NCI-H146 (cell line): Measurements from ENCODE around the gene YPEL2.
"Not testable (repeated sequence)": the region's sequence is repeated elsewhere in the genome, so short reads cannot be mapped to it uniquely, and the experiment has no call there.

Experiments
- DNase-seq: peaks from one replicate; lab custom pipeline; 2025; lab: John Stamatoyannopoulos, UW

YPEL2 gene

GRCh38 chr17:59377410-59377809, 46.0 kb downstream of the YPEL2 start:
- DNase-seq = no peak

- no peak for DNase-seq
These were observed 47.2 kb downstream of the YPEL2 start for GRCh38 chr17:59378675-59379074.

DNA sequence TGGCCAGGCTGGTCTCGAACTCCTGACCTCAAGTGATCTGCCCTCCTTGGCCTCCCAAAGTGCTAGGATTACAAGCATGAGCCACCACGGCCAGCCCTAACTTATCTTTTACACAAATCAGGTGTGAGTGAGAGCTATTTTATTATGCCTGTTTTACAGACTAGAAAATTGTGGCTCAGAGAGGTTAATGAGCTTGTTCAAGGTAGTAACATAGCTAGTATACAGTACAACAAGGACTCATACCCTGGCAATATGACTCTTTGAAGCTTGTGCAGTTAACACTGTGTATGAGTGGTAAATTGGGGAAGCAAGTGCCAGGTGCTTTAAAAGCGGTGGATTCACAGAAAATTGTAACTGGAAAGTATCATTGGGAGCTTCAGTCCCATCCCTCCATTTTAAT, 49.0 kb downstream of the YPEL2 start:
- no peak for DNase-seq

DNA sequence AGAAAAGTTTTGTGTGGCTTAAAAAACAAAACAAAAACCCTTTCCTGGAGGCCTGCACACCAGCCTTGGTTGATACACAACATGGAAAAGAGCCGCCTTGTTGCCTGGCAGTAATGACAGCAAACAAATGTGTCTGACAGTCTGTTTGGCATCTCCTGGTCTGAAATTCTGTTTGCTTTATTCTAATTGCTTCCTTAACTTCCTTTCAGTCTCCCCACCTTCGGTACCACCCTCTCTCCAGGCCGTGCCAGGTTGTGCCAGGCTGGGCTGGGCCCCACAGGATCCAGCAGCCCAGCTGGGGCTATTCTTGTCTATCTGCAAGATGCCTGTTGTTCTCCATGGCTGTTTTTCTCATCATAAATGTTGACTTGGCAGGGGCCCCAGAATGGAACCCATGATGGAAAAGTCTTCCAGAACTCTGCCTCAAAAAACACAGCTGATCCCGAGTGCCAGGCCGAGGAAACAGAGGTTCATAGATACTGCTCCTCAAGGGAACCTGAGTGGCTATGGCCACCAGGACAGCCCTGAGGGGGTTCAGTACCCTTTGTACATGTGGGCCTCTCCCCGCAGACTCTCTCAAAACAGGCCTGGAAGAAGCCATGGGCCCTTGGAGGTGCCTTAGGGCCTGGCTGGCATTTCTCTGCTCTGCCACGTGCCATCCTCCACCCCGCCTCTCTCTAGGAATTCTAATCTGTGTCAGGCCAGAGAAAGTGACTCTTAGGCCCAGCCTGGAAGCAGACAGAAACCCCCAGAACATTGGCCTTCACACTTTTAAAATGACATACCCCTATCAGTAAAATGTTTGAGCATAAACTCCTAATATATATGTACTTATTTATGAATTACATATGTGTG, 50.5 kb downstream of the YPEL2 start:
- DNase-seq = no peak

GRCh38 chr17:59383893-59384292, 52.4 kb downstream of the YPEL2 start:
- no peak for DNase-seq

GRCh38 chr17:59387351-59388068, 56.1 kb downstream of the YPEL2 start:
- no peak for DNase-seq

GRCh38 chr17:59388069-59388556, 56.7 kb downstream of the YPEL2 start:
- DNase-seq = no peak

DNA sequence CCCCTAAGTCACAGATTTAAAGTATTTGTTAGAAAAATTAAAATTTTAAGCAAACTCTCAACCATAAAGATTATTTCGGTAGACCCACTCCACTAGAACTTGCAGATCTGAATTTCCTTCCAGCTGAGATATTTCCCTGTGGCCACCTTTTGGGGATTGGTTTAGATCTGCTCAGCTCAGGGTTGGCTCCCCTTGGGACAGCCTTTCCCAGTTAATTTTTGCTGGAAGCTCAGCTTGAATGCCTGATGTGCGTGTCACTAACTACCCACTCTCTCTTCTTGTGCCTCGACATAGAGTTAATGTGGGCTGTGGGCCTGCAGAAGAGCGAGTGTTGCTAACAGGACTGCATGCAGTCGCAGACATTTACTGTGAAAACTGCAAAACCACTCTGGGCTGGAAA, 57.6 kb downstream of the YPEL2 start:
- no peak for DNase-seq

DNA sequence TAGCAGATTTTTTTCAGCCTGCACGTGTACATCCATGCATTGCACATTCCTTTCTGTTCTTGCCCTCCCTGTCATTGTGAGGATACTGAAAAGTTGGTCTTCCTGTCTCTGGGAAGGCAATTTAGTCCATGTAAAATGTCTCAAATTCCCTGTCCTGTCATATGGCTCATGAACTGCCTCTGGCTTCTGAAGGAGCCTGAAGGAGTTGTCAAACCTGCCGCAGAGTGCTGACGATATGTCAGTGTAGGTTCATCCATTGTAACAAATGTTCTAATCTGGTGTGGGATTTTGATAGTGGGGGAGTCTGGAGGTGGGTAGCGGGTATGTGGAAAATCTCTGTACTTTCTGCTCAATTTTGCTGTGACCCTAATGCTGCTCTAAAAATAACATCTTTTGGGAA, 59.6 kb downstream of the YPEL2 start:
- DNase-seq = no peak

DNA sequence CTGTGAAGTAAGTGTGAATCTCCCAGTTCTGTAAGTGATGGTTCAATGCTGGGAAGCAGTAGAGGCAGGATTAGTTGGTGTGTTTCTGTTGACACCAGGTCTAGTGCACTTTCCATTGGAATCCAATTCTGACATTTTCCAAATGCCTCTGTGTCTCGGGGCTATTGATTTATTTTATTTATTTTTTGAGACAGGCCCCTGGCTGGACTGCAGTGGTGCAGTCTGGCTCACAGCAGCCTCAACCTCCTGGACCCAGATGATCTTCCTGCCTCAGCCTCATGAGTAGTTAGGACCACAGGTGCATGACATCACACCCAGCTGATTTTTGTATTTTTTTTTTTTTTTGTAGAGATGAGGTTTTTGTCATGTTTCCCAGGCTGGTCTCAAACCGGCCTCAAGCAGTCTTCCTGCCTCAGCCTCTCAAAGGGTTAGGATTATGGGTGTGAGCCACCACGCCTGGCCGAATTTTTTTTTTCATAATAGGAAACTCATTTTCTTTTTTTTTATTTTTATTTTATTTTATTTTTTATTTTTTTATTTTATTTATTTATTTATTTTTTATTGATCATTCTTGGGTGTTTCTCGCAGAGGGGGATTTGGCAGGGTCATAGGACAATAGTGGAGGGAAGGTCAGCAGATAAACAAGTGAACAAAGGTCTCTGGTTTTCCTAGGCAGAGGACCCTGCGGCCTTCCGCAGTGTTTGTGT, 61.7 kb downstream of the YPEL2 start:
- no peak for DNase-seq

- not testable (repeated sequence) for DNase-seq
These were observed 62.4 kb downstream of the YPEL2 start for GRCh38 chr17:59393742-59394410.

DNA sequence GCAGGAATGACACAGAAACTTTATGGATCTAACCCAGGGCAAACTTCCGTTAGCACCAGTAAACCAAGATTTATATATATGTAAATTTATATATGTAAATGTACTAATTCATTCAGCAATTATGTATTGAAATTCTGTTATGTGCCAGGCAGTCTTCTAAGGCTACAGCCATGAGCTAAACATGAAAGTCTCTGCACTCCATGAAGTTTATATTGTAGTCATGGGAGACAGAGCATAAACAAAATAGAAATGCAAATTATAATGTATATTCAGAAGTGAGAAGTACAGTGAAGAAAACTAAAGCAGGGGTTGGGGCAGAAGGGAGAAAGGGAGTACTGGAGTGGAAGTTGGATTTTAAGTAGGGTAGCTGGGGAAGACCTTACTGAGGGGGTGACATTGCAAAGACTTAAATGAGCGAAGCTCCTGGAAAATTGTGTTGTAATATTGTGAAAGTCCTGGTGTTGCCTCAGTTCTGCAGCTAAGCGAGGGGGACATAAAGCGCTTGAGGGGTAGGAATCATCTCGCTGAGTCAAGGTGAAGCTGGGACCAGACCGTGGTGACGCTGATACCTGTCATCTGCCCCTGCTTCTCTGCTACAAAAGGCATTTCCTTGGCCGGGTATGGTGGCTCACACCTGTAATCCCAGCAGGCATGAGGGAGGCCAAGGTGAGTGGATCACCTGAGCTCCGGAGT, 64.8 kb downstream of the YPEL2 start:
- no peak for DNase-seq

- no peak for DNase-seq
These were observed 66.0 kb downstream of the YPEL2 start for GRCh38 chr17:59397316-59398073.

DNA sequence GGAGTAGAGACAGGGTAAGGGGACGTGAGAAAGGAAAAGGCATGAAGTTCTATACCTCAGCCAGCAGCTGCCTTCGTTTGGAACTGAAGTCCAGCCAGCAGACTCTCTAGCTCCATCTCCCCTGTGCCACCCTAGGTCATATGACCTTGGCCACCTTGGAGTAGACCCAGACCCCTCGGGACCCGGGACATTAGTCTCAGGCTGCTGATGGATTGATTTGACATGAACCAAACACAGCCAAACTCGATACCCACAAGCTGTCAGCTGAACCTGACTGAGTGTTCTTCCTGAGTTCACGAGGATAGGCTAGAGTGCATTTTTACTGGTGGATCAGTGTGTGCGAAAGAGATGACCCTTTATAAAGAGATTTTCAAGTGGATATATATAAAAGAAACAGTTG, 68.5 kb downstream of the YPEL2 start:
- no peak for DNase-seq

- DNase-seq = no peak
These were observed 69.4 kb downstream of the YPEL2 start for GRCh38 chr17:59400858-59401257.

DNA sequence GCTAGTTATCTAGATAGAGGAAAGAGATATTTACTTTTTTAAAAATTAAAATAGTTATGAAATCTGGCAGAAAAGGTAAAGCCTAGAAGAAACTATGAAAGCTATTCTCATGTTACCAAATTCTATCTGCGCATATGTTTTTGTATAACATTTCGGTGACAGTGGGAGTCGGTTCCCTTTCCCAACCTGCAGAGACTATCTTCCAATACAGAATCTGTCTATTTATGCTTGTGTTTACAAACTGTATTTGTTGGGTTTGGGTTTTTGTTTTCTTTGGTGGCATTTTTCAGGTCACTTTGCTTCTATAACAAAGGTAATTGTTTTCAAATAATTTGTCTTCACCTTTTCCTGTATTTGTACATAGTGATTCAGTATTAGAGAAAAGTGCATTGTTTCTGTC, 69.8 kb downstream of the YPEL2 start:
- DNase-seq = no peak

DNA sequence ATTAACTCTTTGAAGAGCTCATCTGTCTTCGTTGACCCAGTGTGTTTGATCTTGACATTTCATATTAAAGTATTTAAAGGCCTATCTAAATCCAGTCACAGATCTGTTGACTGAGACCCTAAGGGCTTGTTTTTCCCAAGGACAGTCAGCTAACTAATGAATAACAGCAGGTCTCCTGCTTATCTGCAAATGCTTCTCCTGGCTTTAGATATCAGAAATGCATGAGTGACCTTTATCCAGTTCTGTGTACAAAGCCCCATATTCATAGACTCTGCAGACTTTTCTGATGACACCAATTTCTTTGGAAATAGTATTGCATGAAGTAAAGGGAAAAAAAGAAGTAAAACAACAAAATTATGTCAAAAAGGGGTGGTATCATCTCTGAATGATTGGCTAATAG, 70.3 kb downstream of the YPEL2 start:
- DNase-seq = no peak

DNA sequence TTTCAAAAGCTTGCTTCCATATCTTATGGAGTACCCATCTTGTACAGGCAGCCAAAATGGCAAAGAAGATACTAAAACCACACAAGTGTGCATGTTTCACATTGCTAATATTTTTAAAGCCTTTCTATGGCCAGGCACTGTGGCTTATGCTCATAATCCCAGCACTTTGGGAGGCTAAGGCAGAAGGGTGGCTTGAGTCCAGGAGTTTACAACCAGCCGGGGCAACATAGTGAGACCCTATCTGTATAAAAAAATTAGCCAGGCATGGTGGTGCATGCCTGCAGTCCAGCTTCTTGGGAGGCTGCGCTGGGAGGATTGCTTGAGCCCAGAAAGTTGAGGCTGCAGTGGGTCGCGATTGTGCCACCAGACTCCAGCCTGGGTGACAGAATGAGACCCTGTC, 71.3 kb downstream of the YPEL2 start:
- DNase-seq = no peak

- DNase-seq = no peak
These were observed 73.0 kb downstream of the YPEL2 start for GRCh38 chr17:59404471-59404870.

DNA sequence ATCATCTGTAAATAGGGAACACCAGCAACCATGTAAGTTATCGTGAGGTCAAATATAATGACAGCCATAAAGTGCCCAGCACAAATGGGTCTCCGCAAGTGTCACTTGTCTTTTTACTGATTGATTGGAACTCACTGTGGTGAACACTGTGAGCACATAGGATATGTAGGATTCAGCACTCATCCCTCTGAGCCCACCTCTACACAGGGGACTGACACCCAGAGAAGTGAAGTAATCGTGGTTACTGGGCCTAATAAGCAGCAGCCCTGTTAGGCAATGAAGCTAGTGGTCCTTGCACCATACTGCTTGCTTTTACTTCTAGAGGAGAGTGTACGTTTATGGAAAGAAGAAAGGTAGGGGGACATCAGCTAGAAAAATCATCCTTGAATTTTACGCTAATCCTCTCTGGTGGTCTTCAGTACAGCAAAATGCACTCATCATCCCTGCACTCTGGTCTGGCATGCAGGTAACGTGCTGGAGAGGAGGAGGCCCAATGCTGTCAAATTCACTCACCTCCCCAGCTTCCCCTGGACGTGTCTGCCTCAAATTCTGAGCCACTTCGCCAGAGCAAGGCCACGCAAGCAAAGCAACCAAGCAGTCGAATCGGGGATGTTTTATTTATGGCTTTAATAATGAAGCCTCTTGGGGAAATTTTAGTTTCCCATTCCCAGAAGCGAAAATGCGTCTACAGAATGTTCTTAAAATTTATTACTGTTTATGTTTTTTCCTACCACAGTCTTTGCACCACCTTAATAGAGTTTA, 74.7 kb downstream of the YPEL2 start:
- no peak for DNase-seq
